ENCODE measurements around the gene HAGHL.

DNA sequence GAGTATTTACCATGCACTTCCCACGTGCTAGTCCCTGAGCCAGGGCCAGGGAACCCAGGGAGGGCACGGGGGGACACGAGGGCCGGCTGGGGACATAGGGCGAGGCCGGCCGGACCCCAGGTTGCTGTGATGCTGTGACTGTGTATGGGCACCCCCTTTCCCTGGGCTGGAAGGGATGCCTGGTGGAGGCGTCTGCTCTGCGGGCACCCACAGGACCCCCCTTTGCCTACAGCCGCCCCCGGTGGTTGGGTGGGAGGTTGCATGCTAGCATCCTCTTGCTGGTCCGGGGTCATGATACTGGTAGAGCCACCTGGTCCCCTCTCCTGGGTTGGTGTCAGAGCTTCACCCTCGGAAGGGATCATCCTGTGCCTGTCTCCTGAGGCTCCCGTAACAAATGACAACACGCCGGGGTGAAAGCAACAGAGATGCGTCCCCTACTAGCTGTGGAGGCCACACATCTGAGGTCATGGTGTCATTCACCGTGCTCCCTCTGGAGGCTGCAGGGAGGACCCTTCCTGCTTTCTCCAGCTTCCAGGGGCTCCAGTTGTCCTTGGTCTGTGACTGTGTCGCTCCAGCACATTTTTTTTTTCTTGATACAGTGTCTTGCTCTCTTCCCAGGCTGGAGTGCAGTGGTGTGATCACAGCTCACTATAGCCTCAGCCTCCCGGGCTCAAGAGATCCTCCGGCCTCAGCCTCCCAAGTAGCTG, 17.0 kb downstream of the HAGHL start:
- TF ChIP-seq, protein P1, sequence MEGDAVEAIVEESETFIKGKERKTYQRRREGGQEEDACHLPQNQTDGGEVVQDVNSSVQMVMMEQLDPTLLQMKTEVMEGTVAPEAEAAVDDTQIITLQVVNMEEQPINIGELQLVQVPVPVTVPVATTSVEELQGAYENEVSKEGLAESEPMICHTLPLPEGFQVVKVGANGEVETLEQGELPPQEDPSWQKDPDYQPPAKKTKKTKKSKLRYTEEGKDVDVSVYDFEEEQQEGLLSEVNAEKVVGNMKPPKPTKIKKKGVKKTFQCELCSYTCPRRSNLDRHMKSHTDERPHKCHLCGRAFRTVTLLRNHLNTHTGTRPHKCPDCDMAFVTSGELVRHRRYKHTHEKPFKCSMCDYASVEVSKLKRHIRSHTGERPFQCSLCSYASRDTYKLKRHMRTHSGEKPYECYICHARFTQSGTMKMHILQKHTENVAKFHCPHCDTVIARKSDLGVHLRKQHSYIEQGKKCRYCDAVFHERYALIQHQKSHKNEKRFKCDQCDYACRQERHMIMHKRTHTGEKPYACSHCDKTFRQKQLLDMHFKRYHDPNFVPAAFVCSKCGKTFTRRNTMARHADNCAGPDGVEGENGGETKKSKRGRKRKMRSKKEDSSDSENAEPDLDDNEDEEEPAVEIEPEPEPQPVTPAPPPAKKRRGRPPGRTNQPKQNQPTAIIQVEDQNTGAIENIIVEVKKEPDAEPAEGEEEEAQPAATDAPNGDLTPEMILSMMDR (IDR thresholded peaks at IDR 0.05 in 2 of 3, conservative IDR thresholded peaks at IDR 0.05 in 1 of 3; ENCODE audit: borderline replicate concordance in 1 of 3, insufficient read depth in 1 of 3, low read depth in 2 of 3, low read length in 2 of 3): peak in 2 of 3 experiments; percentile 43 to 55; a peak in 4 of 6 replicates
- TF ChIP-seq POLR2AphosphoS5 (IDR thresholded peaks at IDR 0.05; ENCODE audit: low read depth, low read length): no peak
- no peak for TF ChIP-seq EZH2phosphoT487 (IDR thresholded peaks at IDR 0.05; ENCODE audit: borderline replicate concordance)
- TF ChIP-seq EZH2 (IDR thresholded peaks at IDR 0.05): no peak
- TF ChIP-seq SIN3A (IDR thresholded peaks at IDR 0.05; ENCODE audit: low read depth): no peak
- no peak for TF ChIP-seq POLR2A (IDR thresholded peaks at IDR 0.05; ENCODE audit: borderline replicate concordance, extremely low read depth, insufficient read depth, insufficient read length)
- TF ChIP-seq RAD21 (IDR thresholded peaks at IDR 0.05; ENCODE audit: low read depth): no peak
